T-helper 2 cell (primary cell): ENCODE data around the gene HEPACAM.
"Not testable (repeated sequence)": the region's sequence is repeated elsewhere in the genome, so short reads cannot be mapped to it uniquely, and the experiment has no call there.

Source experiments
- DNase-seq, 5 experiments: peaks; one replicate each; pipeline versions ENCODE4 v3.0.0 to v3.0.0-alpha.2; 2012 to 2022
- total RNA-seq, 2 donors: gene quantifications; one replicate each; lab custom pipeline; 2026; lab: John Stamatoyannopoulos, UW

The HEPACAM gene, protein sequence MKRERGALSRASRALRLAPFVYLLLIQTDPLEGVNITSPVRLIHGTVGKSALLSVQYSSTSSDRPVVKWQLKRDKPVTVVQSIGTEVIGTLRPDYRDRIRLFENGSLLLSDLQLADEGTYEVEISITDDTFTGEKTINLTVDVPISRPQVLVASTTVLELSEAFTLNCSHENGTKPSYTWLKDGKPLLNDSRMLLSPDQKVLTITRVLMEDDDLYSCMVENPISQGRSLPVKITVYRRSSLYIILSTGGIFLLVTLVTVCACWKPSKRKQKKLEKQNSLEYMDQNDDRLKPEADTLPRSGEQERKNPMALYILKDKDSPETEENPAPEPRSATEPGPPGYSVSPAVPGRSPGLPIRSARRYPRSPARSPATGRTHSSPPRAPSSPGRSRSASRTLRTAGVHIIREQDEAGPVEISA
- total RNA-seq: 0 reads per million in 2 donors

DNA sequence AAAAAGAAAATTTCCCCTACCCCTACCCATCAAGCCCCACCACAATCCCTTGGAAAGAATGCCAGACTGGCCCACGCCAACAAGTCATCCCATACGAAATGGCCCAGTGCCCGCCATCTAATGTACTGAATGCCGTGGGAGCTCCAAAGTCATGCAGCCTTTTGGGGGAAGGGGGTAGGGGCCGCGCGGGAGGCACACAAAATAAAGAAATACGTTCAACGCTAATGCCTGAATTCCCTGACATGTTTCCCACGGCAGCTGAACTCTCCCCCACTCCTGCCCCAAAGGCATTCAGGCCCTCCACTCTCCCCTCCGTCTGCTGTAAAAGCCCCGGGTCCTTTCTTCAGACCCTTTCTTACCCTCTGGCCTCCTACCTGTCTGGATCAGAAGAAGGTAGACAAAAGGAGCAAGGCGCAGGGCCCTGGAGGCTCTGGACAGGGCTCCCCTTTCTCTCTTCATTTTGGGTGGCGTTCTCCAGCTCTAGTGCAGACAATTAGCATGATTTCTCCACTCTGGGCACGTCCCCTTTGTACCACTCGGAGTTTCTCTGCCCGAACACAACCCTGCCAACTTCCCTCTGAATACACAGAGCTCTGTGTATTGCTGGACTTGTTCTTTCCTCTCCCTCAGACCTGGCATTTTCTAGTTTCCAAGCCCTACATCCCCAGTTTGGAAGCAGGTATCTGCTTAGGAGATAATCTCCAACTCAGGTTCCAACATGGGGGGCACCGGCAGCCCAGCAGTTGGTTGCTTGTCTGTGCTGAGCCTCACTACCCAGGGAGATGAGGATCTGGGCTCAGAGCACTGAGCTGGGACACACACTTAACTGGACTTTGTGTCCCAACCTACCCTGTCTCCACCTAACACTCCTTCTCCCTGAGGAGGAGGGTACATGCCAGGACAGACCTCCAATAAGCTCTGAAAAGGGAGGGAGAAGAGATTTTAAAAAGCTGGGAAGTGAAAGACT is at the start of gene HEPACAM:
TSS of gene HEPACAM (minus strand) at position 500 of the 967 bp plus-strand sequence. CDS start at position 459, 41 bp downstream.
- DNase-seq: no peak

DNA sequence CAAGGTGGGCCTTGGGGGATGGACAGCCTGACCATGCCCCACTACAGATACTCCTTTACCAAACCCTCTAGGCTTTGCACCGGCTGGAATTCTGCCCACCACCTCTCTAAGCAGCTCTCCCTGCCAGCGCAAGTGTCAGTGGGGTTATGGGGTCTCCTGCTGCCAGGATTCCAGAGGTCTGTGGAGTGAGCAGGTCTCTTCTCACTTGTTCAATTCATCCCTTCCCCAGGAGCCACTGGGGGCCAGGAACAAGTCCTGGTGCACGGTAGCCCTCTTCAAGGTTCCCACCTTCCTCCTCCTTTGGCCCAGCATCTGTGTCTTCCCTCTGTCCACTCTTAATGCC is 48.6 kb upstream of the HEPACAM start:
- no peak for DNase-seq

DNA sequence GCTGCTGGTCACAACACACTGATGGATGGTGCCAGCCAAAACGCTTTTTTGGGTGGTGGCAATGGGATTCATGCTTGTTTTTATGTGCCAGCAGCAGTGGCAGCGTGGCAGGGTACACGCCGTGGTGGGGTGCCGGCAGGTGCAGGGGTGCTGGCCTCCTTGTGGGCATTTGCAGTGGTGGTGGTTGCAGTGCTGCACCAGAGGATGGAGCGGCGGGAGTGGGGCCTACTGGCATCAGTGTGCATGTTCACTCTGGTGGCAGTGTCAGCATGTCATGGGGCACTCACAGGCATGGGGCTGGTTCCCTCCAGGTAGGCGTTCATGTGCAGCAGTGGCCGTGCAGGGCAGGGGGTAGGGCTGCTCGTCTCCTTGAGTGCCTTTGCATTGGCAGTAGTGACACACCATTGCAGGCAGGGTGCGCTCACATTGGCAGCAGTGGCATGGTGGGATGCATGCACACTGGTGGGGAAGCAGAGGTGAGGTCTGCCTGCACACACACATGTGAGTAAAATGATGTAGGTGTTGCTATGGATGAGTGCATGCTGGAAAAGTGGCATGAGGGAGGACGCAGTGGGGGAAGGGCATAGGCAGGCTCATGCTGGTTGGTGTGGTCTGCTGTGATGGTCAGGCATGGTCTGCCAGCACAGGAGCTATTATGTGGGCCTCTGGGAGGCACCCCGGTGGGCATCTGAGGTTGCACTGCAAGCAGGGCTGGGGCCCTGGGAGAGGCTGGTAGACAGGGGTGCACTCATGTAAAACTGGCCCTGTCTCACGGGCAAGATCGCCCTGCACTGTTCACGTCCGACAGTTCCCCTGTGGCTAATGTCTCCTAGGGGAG is 48.0 kb upstream of the HEPACAM start:
- no peak for DNase-seq

DNA sequence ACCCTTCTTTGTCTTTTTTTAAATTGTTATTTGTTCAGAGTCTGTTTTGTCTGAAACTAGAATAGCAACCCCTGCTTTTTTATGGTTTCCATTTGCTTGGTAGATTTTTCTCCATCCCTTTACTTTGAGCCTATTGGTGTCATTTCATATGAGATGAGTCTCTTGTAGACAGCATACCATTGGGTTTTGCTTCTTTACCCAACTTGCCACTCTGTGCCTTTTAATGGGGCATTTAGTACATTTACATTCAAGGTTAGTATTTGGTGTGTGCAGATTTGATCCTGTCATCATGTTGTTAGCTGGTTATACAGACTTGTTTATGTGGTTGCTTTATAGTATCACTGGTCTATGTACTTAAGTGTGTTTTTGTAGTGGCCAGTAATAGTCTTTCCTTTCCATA is 46.2 kb upstream of the HEPACAM start:
- no peak for DNase-seq

DNA sequence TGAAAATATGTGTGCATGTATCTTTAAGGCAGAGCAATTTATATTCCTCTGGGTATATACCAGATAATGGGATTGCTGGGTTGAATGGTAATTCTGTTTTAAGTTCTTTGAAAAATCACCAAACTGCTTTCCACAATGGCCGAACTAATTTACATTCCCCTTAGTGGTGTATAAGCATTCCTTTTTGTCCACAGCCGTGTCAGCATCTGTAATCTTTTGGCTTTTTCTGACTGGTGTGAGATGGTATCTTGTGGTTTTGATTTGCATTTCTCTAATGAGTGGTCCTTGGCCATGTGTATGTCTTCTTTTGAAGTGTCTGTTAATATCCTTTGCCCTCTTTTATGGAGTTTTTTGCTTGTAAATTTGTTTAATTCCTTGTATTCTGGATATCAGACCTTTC is 42.5 kb upstream of the HEPACAM start:
- DNase-seq: no peak

DNA sequence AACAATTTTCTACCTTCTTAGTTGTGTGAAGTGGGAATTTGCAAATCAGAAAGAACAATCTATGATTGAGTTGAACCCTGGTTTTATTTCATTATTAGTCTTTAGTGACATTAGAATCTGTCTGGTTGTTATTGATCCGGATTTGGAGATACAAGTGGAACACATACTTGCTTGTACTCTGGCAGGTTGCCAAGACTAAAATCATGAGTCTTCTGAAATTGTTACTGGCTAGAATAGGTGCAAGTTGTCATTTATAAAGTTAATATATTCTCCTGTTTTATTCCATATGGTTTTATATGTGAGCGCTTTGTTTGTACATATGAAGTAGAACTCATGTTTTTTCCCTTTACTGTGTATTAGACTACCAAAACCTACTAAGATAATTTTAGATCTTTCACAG is 41.2 kb upstream of the HEPACAM start:
- DNase-seq: no peak

DNA sequence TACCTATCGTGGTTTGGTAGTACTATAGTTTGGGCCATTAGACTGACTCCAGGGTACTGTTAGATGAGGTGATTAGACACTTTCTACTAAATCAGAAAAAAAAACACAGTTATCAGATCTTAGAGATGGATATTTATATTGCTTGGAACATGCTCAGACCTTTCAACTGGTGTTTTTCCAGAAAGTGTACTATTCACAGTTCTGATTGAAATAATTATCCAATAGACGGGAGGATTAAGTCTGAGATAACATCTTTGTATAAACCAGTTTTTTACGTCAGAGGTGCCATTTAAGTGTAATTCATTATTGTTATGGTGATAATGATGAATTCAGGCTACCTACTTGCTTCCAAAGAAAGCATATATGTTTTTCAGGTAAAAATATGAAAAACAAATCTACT is 40.7 kb upstream of the HEPACAM start:
- no peak for DNase-seq

DNA sequence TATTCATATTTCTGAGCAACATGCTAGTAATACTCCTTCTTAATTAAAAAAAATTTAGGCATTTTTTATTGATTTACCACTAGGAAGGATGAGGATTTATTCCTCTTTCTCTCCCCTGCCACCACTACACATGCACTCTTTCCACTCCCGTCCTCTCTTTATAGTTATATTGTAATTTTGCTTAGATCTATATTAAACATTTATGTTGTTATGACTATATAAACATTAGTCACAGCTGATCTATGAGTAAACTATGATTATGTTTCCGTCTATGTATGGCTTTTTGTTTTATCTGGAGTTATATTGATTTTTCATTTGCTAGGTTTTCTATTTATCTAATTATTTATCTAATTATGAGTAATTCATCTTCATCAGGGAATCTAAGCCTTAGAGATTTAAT is 36.0 kb upstream of the HEPACAM start:
- DNase-seq: no peak

DNA sequence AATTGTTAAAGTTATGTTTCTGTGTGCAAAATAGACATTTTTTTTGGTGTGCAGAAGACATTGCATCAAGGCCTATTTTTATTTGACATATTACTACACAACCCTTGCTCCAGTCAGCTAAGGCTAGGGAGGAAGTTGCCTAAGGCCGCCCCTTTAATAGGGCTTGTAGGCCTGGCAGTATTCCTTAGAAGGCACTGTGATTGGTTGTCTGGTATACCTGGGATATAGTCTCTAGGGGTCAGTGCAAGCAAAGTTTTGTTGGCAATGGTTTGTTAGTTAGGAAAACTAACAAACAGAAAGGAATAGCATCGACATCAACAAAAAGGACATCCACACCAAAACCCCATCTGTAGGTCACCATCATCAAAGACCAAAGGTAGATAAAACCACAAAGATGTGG is 35.1 kb upstream of the HEPACAM start:
- no peak for DNase-seq

DNA sequence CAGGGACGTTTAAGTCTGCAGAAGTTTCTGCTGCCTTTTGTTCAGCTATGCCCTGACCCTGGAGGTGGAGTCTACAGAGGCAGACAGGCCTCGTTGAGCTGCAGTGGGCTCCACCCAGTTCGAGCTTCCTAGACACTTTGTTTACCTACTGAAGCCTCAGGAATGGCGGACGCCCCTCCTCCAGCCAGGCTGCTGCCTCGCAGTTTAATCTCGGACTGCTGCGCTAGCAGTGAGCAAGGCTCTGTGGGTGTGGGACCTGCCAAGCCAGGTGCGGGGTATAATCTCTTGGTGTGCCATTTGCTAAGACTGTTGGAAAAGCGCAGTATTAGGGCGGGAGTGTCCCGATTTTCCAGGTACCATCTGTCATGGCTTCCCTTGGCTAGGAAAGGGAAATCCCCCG is 32.4 kb upstream of the HEPACAM start:
- DNase-seq: not testable (repeated sequence)

DNA sequence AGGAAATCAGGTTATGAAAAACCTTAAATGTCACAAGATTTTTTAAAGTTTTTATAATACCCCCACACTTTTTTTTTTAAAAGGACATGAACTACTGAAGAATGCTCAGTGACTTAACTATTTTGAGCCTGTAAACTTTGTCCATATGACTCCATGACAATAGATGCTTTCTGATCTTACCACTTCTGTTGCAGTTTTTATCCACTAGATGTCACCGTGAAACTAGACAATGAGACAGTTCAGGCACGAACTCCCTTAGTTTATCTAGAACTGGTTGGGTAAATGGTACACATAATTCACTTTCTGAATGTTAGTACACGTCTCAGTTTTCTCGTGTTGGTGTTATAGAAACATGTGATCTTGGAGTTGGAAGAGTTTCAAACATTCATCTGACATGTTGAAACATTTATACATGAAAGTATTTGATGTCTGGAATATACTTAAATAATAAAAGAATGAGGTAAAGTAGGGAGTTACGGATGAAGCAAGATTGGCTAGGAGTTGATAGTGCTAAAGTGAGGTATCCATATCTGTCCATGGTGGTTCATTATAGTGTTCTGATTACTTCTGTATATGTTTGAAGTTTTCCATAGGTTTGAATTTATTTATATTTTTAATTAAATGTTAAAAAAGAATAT is 26.2 kb upstream of the HEPACAM start:
- peak in 2 of 5 experiments; percentile 31 to 78 for DNase-seq

DNA sequence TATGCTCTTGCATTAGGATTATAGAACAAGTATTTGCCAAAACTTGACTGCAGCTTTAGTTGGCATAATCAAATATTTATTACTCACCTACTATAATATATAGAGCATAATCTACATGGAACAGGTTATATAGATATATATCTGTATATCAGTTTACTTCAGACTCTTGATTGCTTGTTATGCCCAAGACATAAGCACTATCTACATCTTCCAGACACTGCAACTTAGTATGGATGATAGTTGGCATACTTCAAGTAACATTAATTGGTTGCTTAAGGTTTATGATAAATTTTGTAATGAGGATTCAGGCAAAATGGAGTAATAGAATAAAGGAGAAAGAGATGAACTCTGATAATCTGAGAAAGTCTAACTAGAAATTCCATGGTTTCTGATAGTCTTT is 19.2 kb upstream of the HEPACAM start:
- DNase-seq: no peak

DNA sequence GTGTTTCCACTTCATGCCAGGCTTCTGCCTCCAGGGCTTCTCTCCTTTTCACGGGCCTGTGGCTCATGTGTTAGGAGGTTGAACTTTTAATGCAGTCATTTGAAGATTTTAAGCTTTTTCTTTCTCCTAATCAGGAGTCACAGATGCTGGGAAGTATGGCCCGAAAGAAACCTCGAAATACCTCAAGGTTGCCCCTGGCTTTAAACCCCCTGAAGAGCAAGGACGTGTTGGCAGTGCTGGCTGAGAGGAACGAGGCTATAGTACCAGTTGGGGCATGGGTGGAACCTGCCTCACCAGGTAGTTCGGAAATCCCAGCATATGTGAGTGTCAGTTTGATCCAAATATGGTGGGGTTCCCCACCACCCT is 18.7 kb upstream of the HEPACAM start:
- DNase-seq: no peak

DNA sequence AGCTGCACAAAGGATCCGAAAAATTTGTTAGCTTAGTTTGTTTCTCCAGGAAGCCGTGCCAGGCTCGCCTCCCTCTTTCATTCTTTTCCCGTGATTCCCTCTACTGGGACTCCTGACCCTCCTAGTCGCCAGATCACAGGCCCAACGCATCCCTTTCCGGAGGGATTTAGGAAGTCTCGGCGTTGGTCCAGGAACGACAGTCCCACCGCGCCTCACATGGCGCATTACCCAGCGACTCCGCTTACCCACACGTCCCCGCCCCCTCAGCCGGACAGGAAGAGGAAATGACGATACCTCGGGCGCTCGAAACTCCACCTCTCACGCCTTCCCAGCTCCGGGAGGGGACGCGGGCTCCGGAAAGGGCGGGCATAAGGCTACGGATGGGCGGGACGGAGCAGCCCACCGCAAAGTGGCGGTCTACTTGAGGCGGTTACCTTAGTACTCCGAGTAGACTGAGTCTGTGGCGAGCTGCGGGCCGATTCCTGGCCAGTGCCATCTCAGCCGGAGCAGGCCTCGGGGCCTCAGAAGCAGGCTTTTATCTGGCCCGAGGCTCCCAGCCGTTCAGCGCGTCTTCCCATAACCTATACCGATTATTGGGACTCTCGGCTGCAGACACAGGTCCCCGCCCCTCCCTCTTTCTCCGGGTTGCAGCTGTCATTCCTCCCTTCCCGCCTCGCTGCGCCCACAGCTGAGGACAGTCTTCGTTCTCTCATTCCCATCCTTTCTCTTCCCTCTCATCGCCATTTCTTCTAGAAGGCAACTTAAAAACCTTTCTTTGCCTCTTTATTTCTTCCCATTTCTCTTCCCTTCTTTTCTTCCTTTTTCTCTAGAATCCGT is 18.1 kb upstream of the HEPACAM start, which contains the start of gene CCDC15:
TSS of gene CCDC15 (plus strand) at position 450 of the 837 bp plus-strand sequence. CDS start 531 bp downstream, outside the sequence.
- DNase-seq: peak; percentile 81 to 98 (median 93)

DNA sequence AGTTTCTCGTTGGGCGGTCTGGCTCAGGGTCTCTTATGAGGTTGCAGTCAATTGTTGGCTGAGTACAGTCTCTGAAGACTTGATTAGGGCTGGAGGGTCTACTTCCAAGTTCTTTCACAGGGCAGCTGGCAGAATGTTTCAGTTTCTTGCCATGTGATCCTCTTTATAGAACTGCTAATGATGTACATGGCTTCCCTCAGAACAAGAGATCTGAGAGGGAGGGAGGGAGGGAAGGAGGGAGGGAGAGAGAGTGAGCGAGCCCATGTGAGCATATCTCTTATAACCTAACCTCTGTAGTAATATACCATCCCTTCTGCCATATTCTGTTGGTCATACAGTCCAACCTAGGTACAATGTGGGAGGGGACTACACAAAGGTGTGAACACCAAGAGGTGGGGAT is 15.5 kb upstream of the HEPACAM start:
- no peak for DNase-seq

DNA sequence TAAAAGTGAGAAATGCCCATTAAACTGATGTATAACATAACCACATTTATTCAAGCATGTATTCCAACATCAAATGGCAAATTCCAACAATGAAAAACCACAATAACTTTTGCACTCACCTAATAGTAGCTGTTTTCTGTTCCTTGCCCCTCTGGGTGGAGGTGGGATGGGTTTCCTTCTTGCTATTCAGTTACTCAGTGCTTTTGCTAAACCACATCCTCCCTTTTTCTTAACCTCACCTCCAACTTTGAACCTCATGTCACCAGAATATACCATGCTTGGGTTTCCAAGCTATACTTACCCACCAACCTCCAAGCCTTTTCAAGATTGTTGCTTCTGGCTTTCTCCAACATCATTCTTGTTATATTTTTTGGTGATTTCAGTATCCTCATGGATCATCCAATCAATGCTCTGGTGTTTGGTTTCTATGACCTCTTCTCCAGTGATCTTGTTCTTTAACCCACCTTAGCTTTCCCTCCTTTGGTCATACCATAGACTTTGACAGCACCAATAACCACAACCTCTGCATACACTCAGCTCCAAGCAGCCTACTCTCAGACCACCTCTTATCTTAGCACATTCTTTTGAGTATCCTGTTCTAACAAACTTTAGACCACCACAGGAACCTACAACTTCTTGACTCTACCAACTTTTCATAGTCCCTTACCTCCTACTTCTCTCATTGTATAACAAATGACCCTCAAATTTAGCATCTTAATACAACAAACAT is 14.9 kb upstream of the HEPACAM start:
- DNase-seq: peak in 2 of 5 experiments; percentile 19 to 86

DNA sequence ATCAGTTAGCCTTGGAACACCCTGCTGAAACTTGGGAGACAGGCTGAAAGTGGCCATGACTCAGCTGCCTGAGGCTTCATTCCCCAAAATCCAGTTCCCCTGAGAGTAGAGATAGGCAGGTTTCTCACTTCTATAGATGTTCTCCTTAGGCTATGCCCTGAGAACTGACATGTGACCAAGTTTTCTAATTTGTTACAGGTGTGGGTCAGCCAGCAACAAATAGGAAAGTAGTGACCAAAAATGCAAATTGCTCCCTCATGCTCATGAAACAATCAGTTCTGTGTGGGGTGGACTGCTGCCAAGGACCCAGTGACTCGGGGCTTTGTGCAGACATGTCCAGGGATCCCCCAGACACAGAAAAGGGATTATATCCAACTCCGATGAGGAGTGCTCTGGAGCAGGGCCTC is 10.9 kb upstream of the HEPACAM start:
- no peak for DNase-seq

DNA sequence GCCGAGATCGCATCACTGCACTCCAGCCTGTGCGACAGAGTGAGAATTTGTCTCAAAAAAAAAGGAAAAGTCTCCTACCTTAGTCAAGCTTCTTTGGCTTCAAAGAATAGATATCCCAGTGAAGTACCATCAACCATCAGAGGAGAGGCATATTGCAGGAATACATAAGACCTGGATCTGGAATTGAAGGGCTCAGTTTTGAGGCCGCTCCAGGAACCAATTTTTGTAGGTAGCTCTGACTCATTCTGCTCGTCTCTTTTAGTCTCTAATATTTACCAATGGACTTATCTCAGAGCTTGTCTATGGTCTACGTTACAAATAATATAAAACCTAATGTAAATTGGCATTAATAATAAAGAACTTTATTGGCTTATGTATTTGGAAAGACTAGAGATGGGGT is 10.0 kb upstream of the HEPACAM start:
- no peak for DNase-seq

DNA sequence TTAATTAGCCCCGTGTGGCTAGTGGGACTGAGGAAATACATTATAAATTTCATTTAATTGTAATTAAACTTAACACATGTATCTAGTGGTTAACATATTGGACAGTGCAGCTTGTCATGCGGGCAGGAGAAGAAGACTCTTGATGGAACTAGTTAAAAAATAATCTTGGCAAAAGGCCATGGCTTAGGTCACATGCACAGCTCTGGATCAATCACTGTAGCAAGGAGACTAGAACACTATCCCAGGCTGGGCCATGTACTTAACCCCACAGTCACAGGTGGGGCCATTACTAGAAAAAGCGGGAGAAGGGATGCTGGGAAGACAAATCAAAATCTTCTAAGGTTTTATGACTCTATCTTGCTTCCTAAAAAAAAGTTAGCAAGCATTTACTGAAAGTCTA is 8.7 kb upstream of the HEPACAM start:
- DNase-seq: no peak

DNA sequence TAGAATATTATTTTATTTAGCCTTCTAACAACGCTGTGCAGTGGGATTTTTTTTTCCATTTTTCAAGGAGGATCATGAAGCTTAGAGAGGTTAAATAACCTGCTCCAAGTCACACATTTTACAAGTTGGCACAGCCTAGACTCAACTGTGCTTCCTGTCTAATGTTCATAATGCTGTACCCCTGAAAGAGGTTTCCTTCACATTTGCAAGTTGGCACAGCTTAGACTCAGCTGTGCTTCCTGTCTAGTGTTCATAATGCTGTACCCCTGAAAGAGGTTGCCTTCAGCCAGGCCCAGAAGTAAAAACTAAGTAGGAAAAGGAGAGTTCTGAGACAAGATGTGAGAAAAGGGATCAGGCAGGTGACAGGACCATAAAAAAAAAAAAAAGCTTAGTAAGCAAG is 7.9 kb upstream of the HEPACAM start:
- no peak for DNase-seq

DNA sequence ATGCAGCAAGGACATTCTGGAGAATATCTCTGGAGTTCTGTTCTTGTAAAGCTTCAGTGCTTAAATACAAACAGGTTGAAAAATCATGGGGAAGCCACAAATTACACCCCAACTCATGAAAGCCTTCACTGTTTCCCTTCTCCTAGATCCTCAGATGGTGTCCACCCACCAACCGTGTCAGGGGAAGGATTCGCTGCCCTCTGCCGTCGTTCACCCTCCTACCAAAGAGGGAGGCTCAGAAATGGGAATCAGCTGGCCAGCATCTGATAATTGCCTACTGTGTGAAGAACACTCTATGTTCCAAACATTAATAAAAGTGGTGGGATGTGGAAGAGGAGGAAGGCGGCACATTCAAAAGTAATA is 7.4 kb upstream of the HEPACAM start:
- DNase-seq: no peak
